Measurements from ENCODE around the gene GPRIN3. TPM values are rescaled to one million over a fixed set of nuclear protein-coding genes. Genes with fewer than 3 reads are reported as not detected.
A peak's percentile ranks its signal among the peaks of the same experiment; 100 is the strongest.
"Not testable (repeated sequence)": the region's sequence is repeated elsewhere in the genome, so short reads cannot be mapped to it uniquely, and the experiment has no call there.

Gene GPRIN3
- total RNA-seq, 2 donors from 2014 or later, result 11.6 to 24.0 TPM

GRCh38 chr4:89256203-89256800 is 51.3 kb downstream of the GPRIN3 start:
- H3K9me3 Mint-ChIP-seq, result no peaks in the 10 kb centered on the region
- no peak overlapping the region for H3K4me3 Mint-ChIP-seq
- DNase-seq (ENCODE audit: low spot score) (no peak), ATAC-seq (peak in 1 of 2 donors; percentile 27)
- H3K4me1 Mint-ChIP-seq (ENCODE audit: low read depth in 2 of 2), result peaks cover 54 to 61% of the 10 kb centered on the region in 2 donors
- peak overlapping the region; percentile 53 to 84 for H3K27ac Mint-ChIP-seq
- no peaks in the 10 kb centered on the region for H3K27me3 Mint-ChIP-seq
- no peaks in the 10 kb centered on the region for H3K36me3 Mint-ChIP-seq

GRCh38 chr4:89254847-89255246 is 52.8 kb downstream of the GPRIN3 start:
- DNase-seq (ENCODE audit: low spot score) (peak; percentile 64), ATAC-seq (peak; percentile 69 to 79)
- H3K4me3 Mint-ChIP-seq, result no peak overlapping the region
- no peaks in the 10 kb centered on the region for H3K27me3 Mint-ChIP-seq
- H3K27ac Mint-ChIP-seq, result peak overlapping the region; percentile 53 to 84
- H3K36me3 Mint-ChIP-seq, result no peaks in the 10 kb centered on the region
- H3K4me1 Mint-ChIP-seq (ENCODE audit: low read depth in 2 of 2), result peaks cover 46 to 48% of the 10 kb centered on the region in 2 donors
- H3K9me3 Mint-ChIP-seq, result no peaks in the 10 kb centered on the region

GRCh38 chr4:89254347-89254746 is 53.3 kb downstream of the GPRIN3 start:
- not testable (repeated sequence) for H3K9me3 Mint-ChIP-seq; H3K4me3 Mint-ChIP-seq; H3K36me3 Mint-ChIP-seq; H3K27me3 Mint-ChIP-seq; ATAC-seq; DNase-seq (ENCODE audit: low spot score)
- Mint-ChIP-seq H3K4me1 (ENCODE audit: low read depth in 2 of 2) (peaks cover 47 to 48% of the 10 kb centered on the region in 2 donors), H3K27ac (peak overlapping the region; percentile 53 to 84)

DNA sequence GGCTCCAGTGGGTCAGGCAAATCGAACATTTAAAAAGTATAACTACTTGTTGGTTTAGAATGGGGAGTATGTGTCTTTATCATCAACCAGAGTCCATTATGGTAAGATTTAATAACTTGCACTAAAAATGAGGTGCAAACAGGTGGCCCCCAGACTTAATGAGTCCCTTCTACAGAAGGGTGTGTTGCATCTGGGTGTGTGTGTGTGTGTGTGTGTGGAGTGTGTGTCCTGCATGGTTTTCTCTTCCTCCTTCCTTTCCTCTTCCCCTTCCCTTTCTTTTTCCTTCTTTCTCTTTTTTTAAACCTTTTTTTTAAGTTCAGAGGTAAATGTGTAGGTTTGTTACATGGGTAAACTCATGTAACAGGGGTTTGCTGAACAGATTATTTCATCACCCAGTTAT is 53.7 kb downstream of the GPRIN3 start:
- Mint-ChIP-seq H3K4me3 (no peak overlapping the region), H3K9me3 (no peaks in the 10 kb centered on the region), H3K4me1 (ENCODE audit: low read depth in 2 of 2) (peaks cover 47 to 48% of the 10 kb centered on the region in 2 donors), H3K27ac (peak overlapping the region; percentile 53 to 84), H3K36me3 (peaks cover 5% of the 10 kb centered on the region), H3K27me3 (no peaks in the 10 kb centered on the region)
- ATAC-seq, result no peak
- DNase-seq (ENCODE audit: low spot score), result no peak

DNA sequence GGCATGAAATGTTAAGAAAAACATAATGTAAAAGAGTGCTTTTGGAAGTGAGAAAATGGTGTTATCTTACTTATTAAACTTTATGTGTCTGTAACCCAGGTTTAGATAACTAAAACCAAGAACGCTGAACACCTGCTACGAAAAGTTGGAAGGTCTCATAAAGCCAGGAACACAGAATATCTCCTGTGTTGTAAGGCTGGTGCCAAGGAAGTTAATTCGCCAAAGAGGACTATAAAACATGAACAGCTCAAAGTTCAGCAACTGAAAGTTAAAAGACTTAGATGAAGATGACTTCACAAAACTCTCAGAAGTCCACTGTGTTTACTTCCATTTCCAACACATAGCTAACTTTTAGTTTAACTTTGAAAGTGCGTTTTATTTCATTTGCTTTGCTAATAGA is 54.3 kb downstream of the GPRIN3 start:
- Mint-ChIP-seq H3K4me3 (no peak overlapping the region), H3K27ac (peak overlapping the region; percentile 53 to 84), H3K4me1 (ENCODE audit: low read depth in 2 of 2) (peaks cover 47% of the 10 kb centered on the region in 2 donors), H3K27me3 (no peaks in the 10 kb centered on the region), H3K36me3 (peaks cover 6% of the 10 kb centered on the region), H3K9me3 (no peaks in the 10 kb centered on the region)
- no peak for ATAC-seq
- DNase-seq (ENCODE audit: low spot score), result no peak

DNA sequence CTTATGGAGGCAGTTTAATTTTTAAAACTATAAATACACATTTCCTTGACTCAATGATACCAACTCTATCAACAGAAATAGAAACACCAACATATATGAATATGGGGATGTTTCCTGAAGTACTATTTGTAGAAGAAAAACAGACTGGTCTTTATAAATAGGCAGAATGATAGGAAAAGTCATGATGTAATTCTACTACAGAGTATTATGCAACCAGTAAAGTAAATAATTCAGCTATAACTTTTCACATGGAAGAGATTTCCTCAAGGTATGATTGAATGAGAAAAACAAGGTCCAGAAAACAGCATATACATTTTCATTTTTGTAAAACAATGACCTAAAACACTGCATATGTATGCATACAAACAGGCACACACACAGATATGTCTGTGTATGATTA is 56.2 kb downstream of the GPRIN3 start:
- Mint-ChIP-seq H3K4me3 (no peak overlapping the region), H3K9me3 (no peaks in the 10 kb centered on the region), H3K27me3 (no peaks in the 10 kb centered on the region), H3K27ac (peak overlapping the region in 1 of 2 donors; percentile 7), H3K36me3 (peaks cover 15% of the 10 kb centered on the region), H3K4me1 (ENCODE audit: low read depth in 2 of 2) (peaks cover 35 to 36% of the 10 kb centered on the region in 2 donors)
- no peak for DNase-seq (ENCODE audit: low spot score)
- ATAC-seq, result no peak

- DNase-seq (ENCODE audit: low spot score) (no peak), ATAC-seq (no peak)
- no peaks in the 10 kb centered on the region for H3K9me3 Mint-ChIP-seq
- H3K4me1 Mint-ChIP-seq (ENCODE audit: low read depth in 2 of 2), result peaks cover 20 to 22% of the 10 kb centered on the region in 2 donors
- H3K36me3 Mint-ChIP-seq, result peaks cover 15% of the 10 kb centered on the region
- H3K27me3 Mint-ChIP-seq, result no peaks in the 10 kb centered on the region
- H3K4me3 Mint-ChIP-seq, result no peak overlapping the region
- H3K27ac Mint-ChIP-seq, result peak overlapping the region in 1 of 2 donors; percentile 45
Observed at GRCh38 chr4:89249716-89250361, 57.8 kb downstream of the GPRIN3 start.

- H3K27me3 Mint-ChIP-seq, result no peaks in the 10 kb centered on the region
- H3K36me3 Mint-ChIP-seq, result peaks cover 15% of the 10 kb centered on the region
- no peak overlapping the region for H3K4me3 Mint-ChIP-seq
- H3K4me1 Mint-ChIP-seq (ENCODE audit: low read depth in 2 of 2), result peaks cover 16 to 18% of the 10 kb centered on the region in 2 donors
- H3K9me3 Mint-ChIP-seq, result no peaks in the 10 kb centered on the region
- DNase-seq (ENCODE audit: low spot score) (no peak), ATAC-seq (no peak)
- peak overlapping the region in 1 of 2 donors; percentile 45 for H3K27ac Mint-ChIP-seq
Observed at GRCh38 chr4:89249313-89249712, 58.3 kb downstream of the GPRIN3 start.

GRCh38 chr4:89248879-89249281 is 58.7 kb downstream of the GPRIN3 start:
- Mint-ChIP-seq H3K27me3 (no peaks in the 10 kb centered on the region), H3K36me3 (peaks cover 15% of the 10 kb centered on the region), H3K9me3 (no peaks in the 10 kb centered on the region), H3K4me3 (no peak overlapping the region), H3K27ac (no peak overlapping the region), H3K4me1 (ENCODE audit: low read depth in 2 of 2) (peaks cover 14 to 18% of the 10 kb centered on the region in 2 donors)
- DNase-seq (ENCODE audit: low spot score) (no peak), ATAC-seq (no peak)

DNA sequence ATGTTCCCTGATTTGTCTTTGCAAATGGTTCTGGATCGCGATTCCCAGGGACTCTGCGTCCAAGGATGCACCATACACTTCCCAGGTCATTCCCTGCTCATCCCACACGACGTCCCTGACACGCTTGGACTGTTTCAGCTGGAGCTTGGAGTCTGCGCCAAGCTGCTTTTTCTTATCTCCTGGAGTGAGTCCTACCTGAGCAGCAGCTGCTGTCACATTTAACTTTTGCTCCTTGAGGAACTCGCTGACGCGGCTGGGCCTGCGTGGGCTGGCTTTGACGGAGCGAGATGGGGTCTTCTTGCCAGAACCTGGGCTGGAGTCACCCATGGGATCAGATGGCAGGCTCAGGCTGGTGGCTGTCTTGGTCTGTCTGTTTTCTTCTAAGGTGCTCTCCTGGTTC is 59.6 kb downstream of the GPRIN3 start:
- H3K4me3 Mint-ChIP-seq, result no peak overlapping the region
- no peaks in the 10 kb centered on the region for H3K9me3 Mint-ChIP-seq
- H3K27ac Mint-ChIP-seq, result peak overlapping the region in 1 of 2 donors; percentile 41
- H3K4me1 Mint-ChIP-seq (ENCODE audit: low read depth in 2 of 2), result peaks cover 21 to 23% of the 10 kb centered on the region in 2 donors
- ATAC-seq (no peak), DNase-seq (ENCODE audit: low spot score) (no peak)
- peaks cover 15% of the 10 kb centered on the region for H3K36me3 Mint-ChIP-seq
- H3K27me3 Mint-ChIP-seq, result no peaks in the 10 kb centered on the region

DNA sequence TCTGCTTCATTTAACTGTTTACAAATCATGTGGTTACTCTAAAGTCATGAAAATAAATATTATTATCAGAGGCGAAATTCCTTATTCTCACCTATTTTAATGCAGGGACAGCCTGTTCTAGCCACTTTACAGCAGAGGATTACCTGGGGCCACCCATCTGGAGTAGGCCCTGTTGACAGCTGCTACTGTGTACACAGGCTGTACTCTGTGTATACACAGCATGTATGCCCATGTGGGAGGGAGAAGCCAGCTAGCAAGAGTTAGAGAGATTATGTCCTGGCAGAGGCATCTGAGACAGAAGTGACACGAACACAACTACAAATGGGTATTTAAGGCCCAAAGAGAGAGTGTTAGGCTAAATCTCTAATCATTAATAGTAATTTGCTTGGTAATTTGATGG is 62.1 kb downstream of the GPRIN3 start:
- no peak for ATAC-seq
- no peaks in the 10 kb centered on the region for H3K27me3 Mint-ChIP-seq
- no peak overlapping the region for H3K4me3 Mint-ChIP-seq
- peak overlapping the region in 1 of 2 donors; percentile 87 for H3K27ac Mint-ChIP-seq
- peaks cover 15% of the 10 kb centered on the region for H3K36me3 Mint-ChIP-seq
- peaks cover 21 to 24% of the 10 kb centered on the region in 2 donors for H3K4me1 Mint-ChIP-seq (ENCODE audit: low read depth in 2 of 2)
- no peaks in the 10 kb centered on the region for H3K9me3 Mint-ChIP-seq
- DNase-seq (ENCODE audit: low spot score), result no peak

- peak overlapping the region; percentile 80 to 87 for H3K27ac Mint-ChIP-seq
- DNase-seq (ENCODE audit: low spot score), result no peak
- no peaks in the 10 kb centered on the region for H3K27me3 Mint-ChIP-seq
- peaks cover 18 to 24% of the 10 kb centered on the region in 2 donors for H3K4me1 Mint-ChIP-seq (ENCODE audit: low read depth in 2 of 2)
- H3K9me3 Mint-ChIP-seq, result no peaks in the 10 kb centered on the region
- H3K4me3 Mint-ChIP-seq, result peak overlapping the region; percentile 60
- peak; percentile 75 for ATAC-seq
- H3K36me3 Mint-ChIP-seq, result peaks cover 10% of the 10 kb centered on the region
Observed at GRCh38 chr4:89243733-89244252, 63.8 kb downstream of the GPRIN3 start.

DNA sequence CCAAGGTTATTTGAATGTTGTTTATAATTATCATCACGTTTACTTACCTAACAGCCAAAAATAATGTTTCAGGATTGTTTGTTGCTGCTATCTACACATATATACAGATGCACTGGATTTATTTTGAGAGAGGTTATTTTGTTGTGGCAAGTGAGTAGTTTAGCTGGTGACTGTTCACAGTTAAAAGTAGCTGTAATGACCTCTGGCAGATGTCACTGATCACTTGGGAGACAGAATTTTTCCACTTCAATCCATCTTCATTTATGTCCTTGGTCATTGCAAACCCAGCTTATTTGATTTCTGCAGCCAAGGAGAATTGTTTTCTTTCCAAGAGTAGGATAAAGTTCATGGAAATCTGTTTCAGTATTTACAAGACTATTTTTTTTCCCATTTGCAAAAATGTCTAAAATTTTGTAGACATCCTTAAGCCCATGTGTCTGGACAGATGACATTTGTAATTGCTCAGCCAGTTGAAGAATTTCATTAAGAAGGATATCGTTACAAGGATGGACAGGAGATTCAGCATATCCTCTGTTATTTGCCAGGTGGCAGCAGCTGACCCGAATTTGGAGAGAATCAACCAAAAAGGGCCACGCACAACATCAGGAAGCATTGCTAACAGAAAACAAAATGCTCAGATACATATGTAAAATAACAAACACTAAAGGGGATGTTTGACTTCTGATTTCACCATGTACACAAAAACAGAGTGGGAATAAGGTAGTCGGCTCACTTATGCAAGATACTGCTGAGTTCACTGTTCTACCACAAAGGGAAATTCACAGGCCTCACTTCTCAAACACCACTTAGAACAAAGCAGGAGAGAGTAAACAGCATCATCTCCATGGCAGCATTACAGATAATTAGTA is 64.5 kb downstream of the GPRIN3 start:
- peak; percentile 85 to 90 for ATAC-seq
- DNase-seq (ENCODE audit: low spot score), result no peak
- peaks cover 7% of the 10 kb centered on the region for H3K36me3 Mint-ChIP-seq
- peak overlapping the region; percentile 60 for H3K4me3 Mint-ChIP-seq
- peak overlapping the region; percentile 80 to 87 for H3K27ac Mint-ChIP-seq
- H3K4me1 Mint-ChIP-seq (ENCODE audit: low read depth in 2 of 2), result peaks cover 17 to 21% of the 10 kb centered on the region in 2 donors
- no peaks in the 10 kb centered on the region for H3K9me3 Mint-ChIP-seq
- no peaks in the 10 kb centered on the region for H3K27me3 Mint-ChIP-seq

Measured in natural killer cell treated with Interleukin-12 subunit alpha and Interleukin-12 subunit beta and Interleukin-15 and Interleukin-18, amount 100 ng/mL, for 72 hours (primary cell).